K562 (cell line): ENCODE results near the gene PRKAR1B.

Source experiments
- CHD1 ChIP-seq: fragments of 200-600 bp; sonication (generic); IDR thresholded peaks from one replicate; pipeline ENCODE4 v1.6.1; 2012; ENCODE audit warnings: mild to moderate bottlenecking, moderate library complexity, low read length, inconsistent platforms
- POLR2A ChIP-seq: fragments of 450-650 bp; conservative IDR thresholded peaks from 2 replicates; pipeline ENCODE4 v1.6.1; 2016

DNA sequence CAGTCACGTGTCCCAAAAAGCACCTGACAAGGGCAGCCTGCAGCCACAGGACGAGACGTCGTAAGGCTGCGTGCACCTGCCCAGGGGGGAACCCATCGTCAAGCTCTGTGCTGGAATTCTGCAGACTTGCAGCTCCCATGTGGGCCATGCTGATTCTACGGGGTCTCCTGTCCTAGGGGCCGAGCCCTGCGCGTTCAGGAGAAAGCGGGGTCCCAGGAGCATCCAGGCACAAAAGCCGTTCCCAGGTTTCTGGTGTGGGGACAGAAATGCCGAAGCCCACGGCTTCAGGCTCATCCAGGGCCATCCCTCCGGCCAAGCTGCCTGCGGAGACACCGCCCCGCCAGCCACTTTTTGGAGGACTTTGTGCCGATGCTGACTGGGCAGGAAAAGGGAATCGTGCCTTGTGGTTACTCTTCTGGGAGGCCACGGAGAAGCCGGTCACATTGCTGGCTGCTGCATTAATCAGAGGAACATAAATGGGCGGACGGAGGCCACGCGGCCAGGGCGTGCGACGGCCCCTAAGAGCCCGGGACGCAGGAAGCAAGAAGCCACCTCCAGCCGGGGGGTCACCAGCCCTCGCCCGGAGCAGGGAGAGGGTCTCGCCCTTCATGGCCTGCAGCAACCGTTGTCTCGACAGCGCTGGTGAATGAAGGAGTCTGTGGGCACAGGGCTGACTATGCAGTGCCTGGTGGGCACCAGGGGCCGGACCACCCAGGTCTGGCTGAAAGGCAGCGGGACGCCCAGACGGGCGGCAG is 144.8 kb downstream of the PRKAR1B start:
- TF ChIP-seq CHD1 (no peak), POLR2A (no peak)
